Muscle layer of duodenum (tissue), 2 donors: ENCODE measurements around the gene ILK.

Source experiments
- H3K27ac ChIP-seq: one replicate; pipeline ENCODE4 v1.7.0; 2013; ENCODE audit warnings: mild to moderate bottlenecking, low read length
- H3K27me3 ChIP-seq: one replicate; pipeline ENCODE4 v1.7.0; 2013; ENCODE audit warnings: low read depth, mild to moderate bottlenecking, control low read depth, low read length
- H3K36me3 ChIP-seq, 2 donors: one replicate each; pipeline ENCODE4 v1.7.0; 2013; ENCODE audit warnings: low read length in 2 of 2, control low read depth in 1 of 2, mild to moderate bottlenecking in 1 of 2; ENCODE audit not compliant: insufficient read depth in 2 of 2, control insufficient read depth in 1 of 2
- H3K4me1 ChIP-seq, 2 donors: one replicate each; pipeline ENCODE4 v1.7.0; 2013; ENCODE audit warnings: low read length in 2 of 2, mild to moderate bottlenecking in 2 of 2, control low read depth in 1 of 2, moderate library complexity in 1 of 2; ENCODE audit not compliant: insufficient read depth in 2 of 2, control insufficient read depth in 1 of 2
- H3K4me3 ChIP-seq, 2 donors: one replicate each; pipeline ENCODE4 v1.7.0; 2013; ENCODE audit warnings: low read length in 2 of 2, low read depth in 1 of 2, mild to moderate bottlenecking in 1 of 2
- H3K9me3 ChIP-seq, 2 donors: one replicate each; pipeline ENCODE4 v1.7.0; 2013; ENCODE audit warnings: low read length in 2 of 2, control low read depth in 1 of 2, mild to moderate bottlenecking in 1 of 2; ENCODE audit not compliant: control insufficient read depth in 1 of 2
- donor health status: healthy.

ILK gene

DNA sequence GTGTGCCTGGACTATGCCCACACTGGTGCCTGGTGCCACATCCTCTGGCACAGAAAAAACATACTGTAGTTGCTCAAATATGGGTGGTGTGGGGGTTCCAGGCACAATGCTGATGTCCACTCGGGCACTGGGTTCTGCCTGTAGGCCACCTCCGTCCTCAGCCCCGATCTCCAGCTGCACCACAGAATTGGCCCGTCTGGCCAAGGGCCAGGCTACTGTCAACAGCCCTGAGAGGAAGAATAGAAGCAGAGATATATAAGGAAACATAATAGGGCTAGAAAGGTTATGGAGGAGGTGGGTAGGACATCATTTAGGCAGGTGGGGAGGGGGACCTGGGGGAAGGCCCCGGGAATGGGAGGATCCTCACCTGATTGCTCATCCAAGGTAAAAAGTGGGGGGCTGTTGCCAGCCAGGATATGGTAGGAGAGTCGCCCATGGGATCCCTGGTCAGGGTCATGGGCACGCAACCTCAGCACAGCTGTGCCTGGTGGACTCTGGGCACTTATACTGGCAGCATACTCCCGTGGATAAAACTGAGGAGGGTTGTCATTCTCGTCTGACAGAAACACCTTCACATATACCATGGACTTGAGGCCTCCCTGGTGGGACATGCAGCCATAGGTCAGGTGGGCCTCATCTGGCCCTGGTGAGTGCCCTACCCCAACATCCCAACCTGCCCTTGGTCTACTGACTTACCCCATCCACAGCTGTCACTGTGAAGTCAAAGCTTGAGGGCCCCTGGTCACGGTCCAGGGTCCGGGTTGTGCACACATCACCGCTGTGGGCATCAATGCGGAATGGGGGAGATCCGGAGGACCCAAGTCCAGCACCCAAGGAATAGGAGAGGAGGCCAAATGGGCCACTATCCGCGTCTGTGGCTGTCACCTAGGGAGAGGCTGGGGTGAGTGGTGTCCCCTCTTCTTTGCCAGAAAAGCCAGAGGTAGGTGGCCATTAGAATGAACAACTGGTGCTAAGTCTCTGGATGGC, 30.1 kb downstream of the ILK start:
- no peak overlapping the region for H3K27ac ChIP-seq
- no peaks in the 10 kb centered on the region for H3K9me3 ChIP-seq
- no peak overlapping the region for H3K4me3 ChIP-seq
- peaks cover 12 to 51% of the 10 kb centered on the region in 2 donors for H3K36me3 ChIP-seq
- peaks cover 24 to 38% of the 10 kb centered on the region in 2 donors for H3K4me1 ChIP-seq
- no peaks in the 10 kb centered on the region for H3K27me3 ChIP-seq

DNA sequence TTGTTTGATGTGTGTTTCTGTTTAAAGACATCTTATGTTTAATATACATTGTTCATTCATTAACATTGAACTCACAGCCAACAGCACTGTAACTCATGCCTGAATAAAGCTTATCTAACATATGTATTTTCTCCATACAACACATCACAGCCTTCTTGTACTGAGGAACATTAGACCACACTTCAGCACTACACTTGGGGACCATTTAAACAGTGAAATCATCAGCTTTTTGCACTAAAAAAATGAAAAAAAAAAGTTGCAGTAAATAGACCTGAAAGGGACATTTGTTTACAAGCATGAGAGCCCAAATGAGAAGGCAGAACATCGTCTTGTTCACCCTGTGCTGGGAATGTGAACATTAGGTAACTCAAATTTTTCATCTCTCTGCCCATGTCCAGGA, 31.0 kb downstream of the ILK start:
- Histone ChIP-seq H3K4me3 (no peak overlapping the region), H3K27ac (peak overlapping the region; percentile 88), H3K9me3 (no peaks in the 10 kb centered on the region), H3K4me1 (peaks cover 24 to 45% of the 10 kb centered on the region in 2 donors), H3K36me3 (peaks cover 12 to 44% of the 10 kb centered on the region in 2 donors), H3K27me3 (no peaks in the 10 kb centered on the region)

GRCh38 chr11:6635082-6635932, 31.7 kb downstream of the ILK start:
- H3K27me3 ChIP-seq = no peaks in the 10 kb centered on the region
- peaks cover 24 to 50% of the 10 kb centered on the region in 2 donors for H3K4me1 ChIP-seq
- H3K36me3 ChIP-seq = peaks cover 15 to 46% of the 10 kb centered on the region in 2 donors
- no peaks in the 10 kb centered on the region for H3K9me3 ChIP-seq
- H3K27ac ChIP-seq = peak overlapping the region; percentile 88
- H3K4me3 ChIP-seq = no peak overlapping the region

DNA sequence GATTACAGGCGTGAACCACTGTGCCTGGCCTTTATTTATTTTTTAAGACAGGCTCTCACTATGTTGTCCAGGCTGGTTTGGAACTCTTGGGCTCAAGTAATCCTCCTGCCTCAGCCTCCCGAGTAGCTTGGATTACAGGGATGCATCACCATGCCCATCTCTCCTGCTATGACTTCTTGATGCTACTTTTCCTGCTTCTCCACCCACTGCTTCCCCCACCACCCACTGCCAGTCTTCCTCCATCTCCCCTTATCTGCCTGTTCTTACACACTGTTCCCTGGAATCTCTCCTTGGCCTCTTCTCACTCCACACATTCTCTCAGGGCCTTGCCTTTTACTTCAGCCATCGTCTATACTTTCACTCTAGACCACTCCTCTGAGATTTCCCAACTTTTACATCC, 32.9 kb downstream of the ILK start:
- H3K4me3 ChIP-seq = no peak overlapping the region
- no peaks in the 10 kb centered on the region for H3K27me3 ChIP-seq
- H3K36me3 ChIP-seq = peaks cover 10 to 45% of the 10 kb centered on the region in 2 donors
- no peak overlapping the region for H3K27ac ChIP-seq
- peaks cover 24 to 50% of the 10 kb centered on the region in 2 donors for H3K4me1 ChIP-seq
- no peaks in the 10 kb centered on the region for H3K9me3 ChIP-seq

DNA sequence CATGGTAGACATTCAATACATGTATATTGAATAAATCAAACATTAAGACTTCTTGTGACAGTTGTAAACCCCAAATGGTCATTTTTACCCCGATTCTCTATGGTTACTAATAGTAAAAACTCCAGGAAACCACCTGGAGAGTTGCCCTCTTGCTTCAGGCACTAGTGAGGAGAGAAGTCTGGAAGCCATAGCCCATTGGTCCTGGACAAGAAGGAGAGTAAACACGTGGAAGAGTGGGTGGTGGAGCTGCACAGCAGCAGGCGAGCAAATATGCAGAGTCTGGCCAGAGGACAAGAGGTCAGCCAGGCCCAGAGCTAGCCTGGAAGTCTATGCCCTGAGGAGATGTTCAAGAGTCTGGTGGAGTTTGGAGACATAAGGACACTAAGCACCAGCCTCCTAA, 34.3 kb downstream of the ILK start:
- H3K27ac ChIP-seq = peak overlapping the region; percentile 54
- H3K27me3 ChIP-seq = no peaks in the 10 kb centered on the region
- H3K36me3 ChIP-seq = peaks cover 6 to 31% of the 10 kb centered on the region in 2 donors
- peaks cover 24 to 50% of the 10 kb centered on the region in 2 donors for H3K4me1 ChIP-seq
- no peak overlapping the region for H3K4me3 ChIP-seq
- H3K9me3 ChIP-seq = no peaks in the 10 kb centered on the region

GRCh38 chr11:6638429-6638828, 34.9 kb downstream of the ILK start:
- peaks cover 3 to 26% of the 10 kb centered on the region in 2 donors for H3K36me3 ChIP-seq
- H3K4me1 ChIP-seq = peaks cover 24 to 50% of the 10 kb centered on the region in 2 donors
- H3K9me3 ChIP-seq = no peaks in the 10 kb centered on the region
- peak overlapping the region; percentile 54 for H3K27ac ChIP-seq
- no peak overlapping the region for H3K4me3 ChIP-seq
- H3K27me3 ChIP-seq = no peaks in the 10 kb centered on the region

GRCh38 chr11:6640036-6640984, 36.7 kb downstream of the ILK start:
- peaks cover 3 to 19% of the 10 kb centered on the region in 2 donors for H3K36me3 ChIP-seq
- H3K4me3 ChIP-seq = no peak overlapping the region
- no peaks in the 10 kb centered on the region for H3K9me3 ChIP-seq
- H3K27ac ChIP-seq = no peak overlapping the region
- H3K4me1 ChIP-seq = peaks cover 18 to 40% of the 10 kb centered on the region in 2 donors
- no peaks in the 10 kb centered on the region for H3K27me3 ChIP-seq

DNA sequence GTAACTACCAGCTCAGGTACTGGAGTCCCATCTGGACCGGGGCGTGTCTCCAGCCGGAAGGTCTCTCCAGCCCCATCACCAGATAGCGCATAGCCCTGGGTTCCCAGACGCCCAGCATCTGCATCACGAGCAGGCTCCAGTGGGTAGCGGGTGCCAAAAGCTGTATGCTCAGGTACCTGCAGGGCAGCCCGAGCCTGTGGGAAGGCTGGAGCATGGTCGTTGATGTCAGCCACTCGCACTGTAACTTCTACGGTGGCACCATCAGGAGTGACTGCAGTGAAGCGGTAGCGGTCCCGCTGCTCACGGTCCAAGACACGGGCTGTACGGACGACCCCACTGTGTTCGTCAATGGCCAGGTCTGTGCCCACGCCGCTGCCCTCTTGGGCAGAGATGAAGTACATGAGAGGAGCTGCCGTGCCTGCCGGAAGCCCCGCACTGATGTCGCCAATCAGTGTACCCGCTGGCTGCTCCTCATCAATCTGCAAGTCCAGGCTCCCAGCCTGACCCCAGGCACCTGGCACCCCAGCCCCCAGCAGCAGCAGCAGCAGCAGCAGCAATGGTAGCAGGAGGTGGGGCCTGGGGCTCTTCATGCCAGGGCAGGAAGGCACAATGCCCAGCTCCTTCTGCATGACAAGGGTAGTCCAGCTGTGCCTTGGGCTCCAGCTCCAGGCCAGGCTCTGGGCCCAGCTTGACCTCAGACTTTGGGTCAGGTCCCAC, 37.6 kb downstream of the ILK start:
- Histone ChIP-seq H3K4me1 (peaks cover 12 to 40% of the 10 kb centered on the region in 2 donors), H3K9me3 (no peaks in the 10 kb centered on the region), H3K27ac (no peak overlapping the region), H3K36me3 (peaks cover 3 to 19% of the 10 kb centered on the region in 2 donors), H3K27me3 (no peaks in the 10 kb centered on the region), H3K4me3 (no peak overlapping the region)

GRCh38 chr11:6642957-6643356, 39.4 kb downstream of the ILK start:
- H3K4me1 ChIP-seq = peaks cover 20 to 45% of the 10 kb centered on the region in 2 donors
- H3K9me3 ChIP-seq = no peaks in the 10 kb centered on the region
- no peaks in the 10 kb centered on the region for H3K27me3 ChIP-seq
- peaks cover 3 to 19% of the 10 kb centered on the region in 2 donors for H3K36me3 ChIP-seq
- no peak overlapping the region for H3K27ac ChIP-seq
- no peak overlapping the region for H3K4me3 ChIP-seq

- peak overlapping the region; percentile 60 for H3K27ac ChIP-seq
- peaks cover 0 to 2% of the 10 kb centered on the region in 2 donors for H3K36me3 ChIP-seq
- H3K4me3 ChIP-seq = peak overlapping the region; percentile 17 to 37
These were observed 42.5 kb downstream of the ILK start for GRCh38 chr11:6646071-6646470.

More at GRCh38 chr11:6646071-6646470, 42.5 kb downstream of the ILK start:
- Histone ChIP-seq H3K27me3 (no peaks in the 10 kb centered on the region), H3K4me1 (peaks cover 22 to 36% of the 10 kb centered on the region in 2 donors), H3K9me3 (no peaks in the 10 kb centered on the region)
